BLaER1 treated with 17β-estradiol and CSF1 and Interleukin-3, amounts not matched to agents 10 nM and 100 nM (cell line): ENCODE measurements around the gene OR4D2.

ENCODE experiments used
- H3K27ac ChIP-seq, 11 experiments: shearing (Covaris generic); formaldehyde crosslinking; 2 replicates each; pipeline ENCODE4 v1.8.1; 2022
- H3K27me3 ChIP-seq, 11 experiments: shearing (Covaris generic); formaldehyde crosslinking; 2 replicates each; pipeline ENCODE4 v1.8.1; 2022
- H3K36me3 ChIP-seq, 11 experiments: shearing (Covaris generic); formaldehyde crosslinking; 2 replicates each; pipeline ENCODE4 v1.8.1; 2022
- H3K4me1 ChIP-seq, 10 experiments: shearing (Covaris generic); formaldehyde crosslinking; 2 replicates each; pipeline ENCODE4 v1.8.1; 2022
- H3K4me2 ChIP-seq, 11 experiments: shearing (Covaris generic); formaldehyde crosslinking; 2 replicates each; pipeline ENCODE4 v1.8.1; 2022
- H3K4me3 ChIP-seq, 10 experiments: shearing (Covaris generic); formaldehyde crosslinking; 2 replicates each; pipeline ENCODE4 v1.8.1; 2022
- H3K9ac ChIP-seq, 11 experiments: shearing (Covaris generic); formaldehyde crosslinking; 2 replicates each; pipeline ENCODE4 v1.8.1; 2022
- H3K9me3 ChIP-seq, 11 experiments: shearing (Covaris generic); formaldehyde crosslinking; replicated peaks in 1 of 11; 2 replicates each; pipeline ENCODE4 v1.8.1; 2022
- H4K20me1 ChIP-seq, 11 experiments: shearing (Covaris generic); formaldehyde crosslinking; 2 replicates each; pipeline ENCODE4 v1.8.1; 2022
- Cebpa-rat ChIP-seq, 11 experiments: shearing (Covaris generic); IDR thresholded peaks; 2 replicates each; pipeline ENCODE4 v1.8.1; 2022

The OR4D2 gene

DNA sequence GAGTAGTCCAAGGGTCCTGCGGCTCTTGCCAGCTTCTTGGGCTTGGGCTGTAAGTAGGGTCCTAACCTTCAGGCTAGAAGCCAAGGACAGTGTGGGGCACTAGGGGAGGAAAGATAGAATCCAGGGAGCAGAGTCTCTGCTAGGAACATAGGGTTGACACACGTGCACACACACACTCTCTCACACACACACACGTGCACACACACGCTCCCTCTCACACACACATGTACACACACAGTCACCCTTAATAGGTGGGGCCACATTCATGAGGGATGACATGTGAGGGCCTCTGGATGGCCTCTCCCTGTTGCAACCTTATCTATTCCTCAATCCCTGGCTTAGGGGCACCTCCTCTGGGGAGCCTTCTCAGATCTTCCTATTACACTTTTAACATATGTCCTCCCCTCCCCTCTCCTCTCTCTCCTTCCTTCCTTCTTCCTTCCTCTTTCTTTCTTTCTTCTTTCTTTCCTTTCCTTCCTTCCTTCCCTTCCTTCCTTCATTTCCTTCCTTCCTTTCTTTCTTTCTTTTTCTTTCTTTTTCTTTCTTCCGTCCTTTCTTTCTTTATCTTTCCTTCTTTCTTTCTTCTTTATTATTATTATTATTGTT is 28.8 kb downstream of the OR4D2 start:
- H3K4me3 ChIP-seq, result no peak overlapping the region
- no peak overlapping the region for H3K9ac ChIP-seq
- peaks cover 0 to 23% (median 19%) of the 10 kb centered on the region in 10 experiments; a peak in 17 of 20 replicates for H3K4me1 ChIP-seq
- H3K27ac ChIP-seq, result no peak overlapping the region
- no peak for TF ChIP-seq Cebpa-rat (IDR thresholded peaks at IDR 0.05)
- H3K36me3 ChIP-seq, result no peaks in the 10 kb centered on the region
- H3K4me2 ChIP-seq, result peak overlapping the region in 10 of 11 experiments; percentile 7 to 60 (median 48); a peak in 16 of 22 replicates
- H3K9me3 ChIP-seq, result no peaks in the 10 kb centered on the region
- peaks cover 0 to 7% (median 0%) of the 10 kb centered on the region in 11 experiments; a peak in 2 of 22 replicates for H4K20me1 ChIP-seq
- no peaks in the 10 kb centered on the region for H3K27me3 ChIP-seq

DNA sequence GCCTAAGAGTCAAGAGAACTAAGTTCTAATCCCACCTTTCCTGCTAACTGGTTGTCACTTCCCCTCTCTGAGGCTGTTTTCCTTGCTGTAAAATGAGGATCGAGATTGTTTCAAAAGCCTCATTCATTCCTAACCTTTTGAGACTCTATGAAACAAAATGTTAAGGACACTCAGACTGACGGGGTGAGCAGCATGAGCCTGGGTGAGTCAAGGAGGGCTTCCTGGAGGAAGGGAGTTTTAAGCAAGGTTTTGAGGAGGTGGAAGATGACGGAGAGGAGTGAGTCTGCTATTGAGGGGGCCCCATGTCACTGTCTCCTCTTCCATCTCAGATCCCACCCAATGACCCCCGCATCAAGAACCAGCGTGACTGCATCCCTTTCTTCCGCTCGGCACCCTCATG is 29.8 kb downstream of the OR4D2 start:
- TF ChIP-seq Cebpa-rat (IDR thresholded peaks at IDR 0.05), result no peak
- peaks cover 0 to 23% (median 19%) of the 10 kb centered on the region in 10 experiments; a peak in 17 of 20 replicates for H3K4me1 ChIP-seq
- peaks cover 0 to 7% (median 0%) of the 10 kb centered on the region in 11 experiments; a peak in 2 of 22 replicates for H4K20me1 ChIP-seq
- no peak overlapping the region for H3K4me3 ChIP-seq
- no peak overlapping the region for H3K9ac ChIP-seq
- no peaks in the 10 kb centered on the region for H3K9me3 ChIP-seq
- no peak overlapping the region for H3K27ac ChIP-seq
- no peaks in the 10 kb centered on the region for H3K36me3 ChIP-seq
- no peak overlapping the region for H3K4me2 ChIP-seq
- H3K27me3 ChIP-seq, result no peaks in the 10 kb centered on the region

DNA sequence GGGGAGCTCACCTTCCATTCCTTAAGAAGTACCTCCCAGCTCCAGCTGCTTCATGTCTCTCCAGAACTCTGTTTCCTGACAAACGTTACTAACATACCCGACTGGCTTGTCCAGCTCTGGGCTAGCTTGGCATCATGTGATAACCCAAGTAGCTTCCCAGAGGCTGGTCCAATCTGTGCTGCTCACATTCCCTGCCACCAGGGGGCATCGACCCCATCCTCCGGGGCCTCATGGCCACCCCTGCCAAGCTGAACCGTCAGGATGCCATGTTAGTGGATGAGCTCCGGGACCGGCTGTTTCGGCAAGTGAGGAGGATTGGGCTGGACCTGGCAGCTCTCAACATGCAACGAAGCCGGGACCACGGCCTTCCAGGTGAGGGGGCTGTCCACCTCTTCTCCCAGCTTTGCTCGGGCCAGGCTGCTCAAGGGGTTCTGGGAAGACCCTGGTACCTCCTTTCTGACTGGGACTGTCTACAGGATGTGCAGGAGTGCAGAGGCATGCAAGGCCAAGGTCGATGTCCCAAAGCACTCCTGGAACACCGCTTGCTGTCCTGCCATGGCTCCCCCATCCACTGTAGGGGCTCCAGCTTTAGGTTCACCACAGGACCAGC is 33.3 kb downstream of the OR4D2 start:
- Histone ChIP-seq H3K4me1 (peaks cover 0 to 9% (median 7%) of the 10 kb centered on the region in 10 experiments; a peak in 15 of 20 replicates), H3K9me3 (no peaks in the 10 kb centered on the region), H3K27me3 (no peaks in the 10 kb centered on the region), H4K20me1 (no peaks in the 10 kb centered on the region; a peak in 1 of 22 replicates), H3K27ac (no peak overlapping the region), H3K4me2 (no peak overlapping the region), H3K9ac (no peak overlapping the region), H3K4me3 (no peak overlapping the region), H3K36me3 (no peaks in the 10 kb centered on the region)
- TF ChIP-seq Cebpa-rat (IDR thresholded peaks at IDR 0.05), result no peak

DNA sequence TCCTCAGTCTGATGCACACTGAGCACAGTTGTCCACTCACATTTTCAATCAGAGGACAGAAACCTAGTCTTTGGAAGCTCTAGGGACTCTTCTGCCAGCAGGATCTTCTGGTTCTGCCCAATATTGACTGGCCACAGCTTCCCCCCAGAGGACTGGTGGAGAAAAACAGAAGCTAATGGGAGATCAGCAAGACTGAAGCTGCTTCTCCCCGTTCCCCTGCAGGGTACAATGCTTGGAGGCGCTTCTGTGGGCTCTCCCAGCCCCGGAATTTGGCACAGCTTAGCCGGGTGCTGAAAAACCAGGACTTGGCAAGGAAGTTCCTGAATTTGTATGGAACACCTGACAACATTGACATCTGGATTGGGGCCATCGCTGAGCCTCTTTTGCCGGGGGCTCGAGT is 36.1 kb downstream of the OR4D2 start:
- no peaks in the 10 kb centered on the region for H3K9me3 ChIP-seq
- peaks cover 0 to 21% (median 3%) of the 10 kb centered on the region in 11 experiments; a peak in 8 of 22 replicates for H3K36me3 ChIP-seq
- H3K4me2 ChIP-seq, result no peak overlapping the region
- TF ChIP-seq Cebpa-rat (IDR thresholded peaks at IDR 0.05), result no peak
- no peaks in the 10 kb centered on the region for H4K20me1 ChIP-seq
- H3K4me3 ChIP-seq, result no peak overlapping the region
- no peaks in the 10 kb centered on the region for H3K27me3 ChIP-seq
- no peaks in the 10 kb centered on the region for H3K4me1 ChIP-seq
- no peak overlapping the region for H3K9ac ChIP-seq
- no peak overlapping the region for H3K27ac ChIP-seq

GRCh38 chr17:58204796-58205195 is 38.0 kb downstream of the OR4D2 start:
- Histone ChIP-seq H4K20me1 (no peaks in the 10 kb centered on the region), H3K27me3 (no peaks in the 10 kb centered on the region), H3K4me3 (no peak overlapping the region), H3K4me2 (no peak overlapping the region), H3K4me1 (no peaks in the 10 kb centered on the region), H3K36me3 (peaks cover 0 to 33% (median 6%) of the 10 kb centered on the region in 11 experiments; a peak in 10 of 22 replicates), H3K9ac (no peak overlapping the region), H3K9me3 (no peaks in the 10 kb centered on the region), H3K27ac (no peak overlapping the region)
- no peak for TF ChIP-seq Cebpa-rat (IDR thresholded peaks at IDR 0.05)

DNA sequence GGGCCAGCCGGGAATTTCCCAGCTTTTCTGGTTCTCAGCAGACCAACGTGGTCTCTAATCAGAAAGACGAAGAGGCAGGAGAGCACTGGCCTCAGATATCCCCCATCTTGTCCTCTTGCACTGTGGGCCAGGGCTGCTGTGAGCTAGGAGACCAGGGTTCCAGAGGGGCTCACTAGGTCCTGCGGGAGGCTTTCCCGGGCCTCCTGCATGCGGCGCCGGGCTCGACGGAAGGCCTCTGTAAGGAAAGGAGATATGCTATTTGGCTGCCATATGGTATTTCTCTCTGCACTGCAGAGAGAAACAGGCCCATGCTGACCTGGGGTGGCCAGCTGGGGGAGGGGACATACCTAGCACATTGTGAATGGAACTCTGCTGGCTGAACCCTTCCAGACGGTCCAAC is 39.2 kb downstream of the OR4D2 start:
- Histone ChIP-seq H3K9me3 (no peaks in the 10 kb centered on the region), H3K9ac (no peak overlapping the region), H3K4me2 (no peak overlapping the region), H4K20me1 (no peaks in the 10 kb centered on the region), H3K27me3 (no peaks in the 10 kb centered on the region), H3K36me3 (peaks cover 0 to 43% (median 9%) of the 10 kb centered on the region in 11 experiments; a peak in 11 of 22 replicates), H3K4me1 (no peaks in the 10 kb centered on the region), H3K27ac (no peak overlapping the region), H3K4me3 (no peak overlapping the region)
- TF ChIP-seq Cebpa-rat (IDR thresholded peaks at IDR 0.05), result no peak

- no peak overlapping the region for H3K4me2 ChIP-seq
- H4K20me1 ChIP-seq, result no peaks in the 10 kb centered on the region
- H3K4me1 ChIP-seq, result no peaks in the 10 kb centered on the region
- H3K4me3 ChIP-seq, result no peak overlapping the region
- no peaks in the 10 kb centered on the region for H3K9me3 ChIP-seq
- H3K9ac ChIP-seq, result no peak overlapping the region
- H3K27me3 ChIP-seq, result no peaks in the 10 kb centered on the region
- peaks cover 0 to 48% (median 12%) of the 10 kb centered on the region in 11 experiments; a peak in 13 of 22 replicates for H3K36me3 ChIP-seq
- no peak for TF ChIP-seq Cebpa-rat (IDR thresholded peaks at IDR 0.05)
- no peak overlapping the region for H3K27ac ChIP-seq
These were observed 40.7 kb downstream of the OR4D2 start for GRCh38 chr17:58207451-58207850.

DNA sequence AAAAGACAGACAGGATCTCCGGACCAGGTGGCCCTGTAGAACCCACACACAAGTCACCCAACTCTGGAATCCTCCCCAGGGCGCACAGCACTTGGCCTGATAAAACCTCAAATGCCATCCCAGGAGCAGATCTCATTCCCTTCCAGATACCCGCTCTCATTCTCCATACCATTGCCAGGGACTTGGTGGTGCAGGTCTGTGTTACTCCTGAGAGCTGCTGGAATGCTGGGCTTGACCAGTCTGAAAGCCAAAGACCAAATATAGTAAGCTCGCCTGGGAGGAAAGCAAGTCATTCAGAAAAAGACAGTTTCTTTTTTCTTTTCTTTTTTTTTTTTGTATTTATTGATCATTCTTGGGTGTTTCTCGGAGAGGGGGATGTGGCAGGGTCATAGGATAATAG is 41.6 kb downstream of the OR4D2 start:
- peaks cover 0 to 57% (median 20%) of the 10 kb centered on the region in 11 experiments; a peak in 14 of 22 replicates for H3K36me3 ChIP-seq
- H3K4me1 ChIP-seq, result no peaks in the 10 kb centered on the region
- H4K20me1 ChIP-seq, result no peaks in the 10 kb centered on the region
- no peak for TF ChIP-seq Cebpa-rat (IDR thresholded peaks at IDR 0.05)
- H3K9ac ChIP-seq, result no peak overlapping the region
- H3K27ac ChIP-seq, result no peak overlapping the region
- H3K9me3 ChIP-seq, result no peaks in the 10 kb centered on the region
- no peak overlapping the region for H3K4me2 ChIP-seq
- H3K27me3 ChIP-seq, result no peaks in the 10 kb centered on the region
- H3K4me3 ChIP-seq, result no peak overlapping the region

- Histone ChIP-seq H3K36me3 (peaks cover 0 to 59% (median 21%) of the 10 kb centered on the region in 11 experiments; a peak in 15 of 22 replicates), H3K27me3 (no peaks in the 10 kb centered on the region), H3K9ac (no peak overlapping the region), H4K20me1 (no peaks in the 10 kb centered on the region), H3K4me2 (no peak overlapping the region), H3K27ac (no peak overlapping the region), H3K4me3 (no peak overlapping the region), H3K4me1 (no peaks in the 10 kb centered on the region), H3K9me3 (no peaks in the 10 kb centered on the region)
- TF ChIP-seq Cebpa-rat (IDR thresholded peaks at IDR 0.05), result no peak
These were observed 44.1 kb downstream of the OR4D2 start for GRCh38 chr17:58210922-58211321.

- no peaks in the 10 kb centered on the region for H4K20me1 ChIP-seq
These were observed 48.9 kb downstream of the OR4D2 start for GRCh38 chr17:58215685-58216084.

More at GRCh38 chr17:58215685-58216084, 48.9 kb downstream of the OR4D2 start:
- H3K27me3 ChIP-seq, result no peaks in the 10 kb centered on the region
- no peaks in the 10 kb centered on the region for H3K9me3 ChIP-seq
- no peak overlapping the region for H3K9ac ChIP-seq
- peaks cover 10 to 22% (median 15%) of the 10 kb centered on the region in 10 experiments for H3K4me1 ChIP-seq
- H3K36me3 ChIP-seq, result peaks cover 0 to 23% (median 8%) of the 10 kb centered on the region in 11 experiments; a peak in 9 of 22 replicates
- no peak overlapping the region for H3K4me2 ChIP-seq
- TF ChIP-seq Cebpa-rat (IDR thresholded peaks at IDR 0.05), result no peak
- H3K27ac ChIP-seq, result no peak overlapping the region
- H3K4me3 ChIP-seq, result no peak overlapping the region
